ENCODE results near the gene PPM1L.

- TF ChIP-seq CTCF (IDR thresholded peaks at IDR 0.05) (no peak), POLR2A (IDR thresholded peaks at IDR 0.05) (no peak)
Measured at GRCh38 chr3:160771811-160772459, 15.9 kb downstream of the PPM1L start.

Measured in suprapubic skin (tissue), 3 donors.